Measurements from ENCODE around the gene ADGRB3. TPM values are rescaled to one million over a fixed set of nuclear protein-coding genes. Genes with fewer than 3 reads are reported as not detected.

The ADGRB3 gene
- total and polyA plus RNA-seq, 10 donors, result 0.09 to 4.1 (median 1.1) TPM

GRCh38 chr6:69059413-69059812 lies 424.3 kb downstream of the ADGRB3 start:
- Histone ChIP-seq H3K9me3 (no peaks in the 10 kb centered on the region), H3K36me3 (no peaks in the 10 kb centered on the region), H3K4me3 (no peak overlapping the region), H3K27me3 (replicated peaks in 1 of 7) (no peaks in the 10 kb centered on the region), H3K27ac (no peak overlapping the region), H3K4me1 (no peaks in the 10 kb centered on the region)
- intact Hi-C loops (cut with DNase I; ENCODE audit: low total_unique reads), result no loop called here
- no peak for DNase-seq
- WGBS, 5 donors, result 47 to 62% (median 55%) methylated on average over 1 of the region's 1 CpG
- TF ChIP-seq CTCF (IDR thresholded peaks at IDR 0.05 in 8 of 11, conservative IDR thresholded peaks at IDR 0.05 in 3 of 11), result no peak
- no peak for TF ChIP-seq POLR2A (IDR thresholded peaks at IDR 0.05)
- TF ChIP-seq POLR2AphosphoS5 (IDR thresholded peaks at IDR 0.05), result no peak

GRCh38 chr6:69061066-69061465 lies 426.0 kb downstream of the ADGRB3 start:
- H3K27ac ChIP-seq, result no peak overlapping the region
- H3K9me3 ChIP-seq, result no peaks in the 10 kb centered on the region
- TF ChIP-seq POLR2AphosphoS5 (IDR thresholded peaks at IDR 0.05) (no peak), POLR2A (IDR thresholded peaks at IDR 0.05) (no peak), CTCF (IDR thresholded peaks at IDR 0.05 in 8 of 11, conservative IDR thresholded peaks at IDR 0.05 in 3 of 11) (no peak)
- 84 to 97% (median 89%) methylated on average over 4 of the region's 4 CpGs for WGBS, 5 donors
- no peaks in the 10 kb centered on the region for H3K36me3 ChIP-seq
- H3K4me3 ChIP-seq, result no peak overlapping the region
- no peak for DNase-seq
- no peaks in the 10 kb centered on the region for H3K4me1 ChIP-seq
- H3K27me3 ChIP-seq (replicated peaks in 1 of 7), result no peaks in the 10 kb centered on the region
- intact Hi-C loops (cut with DNase I; ENCODE audit: low total_unique reads), result no loop called here

GRCh38 chr6:69063401-69063800 lies 428.3 kb downstream of the ADGRB3 start:
- Histone ChIP-seq H3K27me3 (replicated peaks in 1 of 7) (no peaks in the 10 kb centered on the region), H3K4me1 (no peaks in the 10 kb centered on the region), H3K9me3 (no peaks in the 10 kb centered on the region), H3K4me3 (no peak overlapping the region), H3K36me3 (no peaks in the 10 kb centered on the region), H3K27ac (no peak overlapping the region)
- intact Hi-C loops (cut with DNase I; ENCODE audit: low total_unique reads), result no loop called here
- no peak for DNase-seq
- WGBS, 5 donors, result 79 to 90% (median 83%) methylated on average over 2 of the region's 2 CpGs
- no peak for TF ChIP-seq POLR2AphosphoS5 (IDR thresholded peaks at IDR 0.05)
- TF ChIP-seq CTCF (IDR thresholded peaks at IDR 0.05 in 8 of 11, conservative IDR thresholded peaks at IDR 0.05 in 3 of 11), result no peak
- TF ChIP-seq POLR2A (IDR thresholded peaks at IDR 0.05), result no peak

- H3K27me3 ChIP-seq (replicated peaks in 1 of 7), result no peaks in the 10 kb centered on the region
- DNase-seq, result no peak
- no peak overlapping the region for H3K27ac ChIP-seq
- no peak for TF ChIP-seq POLR2AphosphoS5 (IDR thresholded peaks at IDR 0.05)
- no peak for TF ChIP-seq POLR2A (IDR thresholded peaks at IDR 0.05)
- TF ChIP-seq CTCF (IDR thresholded peaks at IDR 0.05 in 8 of 11, conservative IDR thresholded peaks at IDR 0.05 in 3 of 11), result no peak
- H3K4me1 ChIP-seq, result no peaks in the 10 kb centered on the region
- intact Hi-C loops (cut with DNase I; ENCODE audit: low total_unique reads), result no loop called here
- H3K4me3 ChIP-seq, result no peak overlapping the region
- 58 to 78% (median 71%) methylated on average over 1 of the region's 1 CpG for WGBS, 5 donors
- H3K36me3 ChIP-seq, result no peaks in the 10 kb centered on the region
- no peaks in the 10 kb centered on the region for H3K9me3 ChIP-seq
Observed at GRCh38 chr6:69064226-69064625, 429.1 kb downstream of the ADGRB3 start.

Data from spleen (tissue), 11 donors.